K562 (cell line): Measurements from ENCODE around the gene RNF11. TPM values are rescaled to one million over a fixed set of nuclear protein-coding genes. Genes with fewer than 3 reads are reported as not detected.

Experiments used
- ATAC-seq: fragments of 200-7000 bp; cut with Tn5 transposase; 3 replicates; pipeline ENCODE4 v1.9.1; 2020; ENCODE audit warnings: moderate library complexity
- BruUV-seq: library from RNA; stranded (reverse); fragments of 400-500 nt; replicated peaks from 2 replicates; lab custom pipeline; 2021; lab: Mats Ljungman, UMichigan
- CTCF ChIA-PET: fragments of 300-600 bp; formaldehyde crosslinking; extraction: SDS; loops from one replicate; lab custom pipeline; 2021; ENCODE audit warnings: low intra/inter-chr PET ratio; lab: Yijun Ruan, JAX
- POLR2A ChIA-PET: fragments of 300-600, 350-650 bp; sonication (Branson Sonifier 250); formaldehyde crosslinking; extraction: SDS; loops from one replicate; lab custom pipeline; 2021; ENCODE audit warnings: antibody characterized with exemption, inconsistent platforms; lab: Yijun Ruan, JAX
- DNase-seq, 4 experiments: peaks; one replicate each; pipeline versions ENCODE4 v3.0.0 to v3.0.0-alpha.2; 2011 to 2018; ENCODE audit warnings: low spot score in 3 of 4, mixed read lengths in 3 of 4; ENCODE audit errors: extremely low read depth in 1 of 4
- FAIRE-seq: peaks from 2 replicates; lab custom pipeline; 2011; peaks lifted over from hg19 to GRCh38; lab: Jason Lieb, UNC
- H2AFZ ChIP-seq: 2 replicates; pipeline ENCODE4 v1.6.0; 2011; ENCODE audit warnings: low read depth, low read length, control low read depth, inconsistent platforms
- H3K27ac ChIP-seq: fragments of 200-600 bp; 3 replicates; pipeline ENCODE4 v1.8.0; 2011; ENCODE audit warnings: low read depth, mild to moderate bottlenecking, control low read depth, inconsistent platforms, low read length, moderate library complexity, mixed read lengths; ENCODE audit errors: extremely low read depth
- H3K27me3 ChIP-seq, 2 experiments: fragments of 300-600 bp in 1 of 2; 2 replicates in 1 of 2; 3 replicates in 1 of 2; pipeline versions ENCODE4 v1.6.0 to v1.8.0; 2011; ENCODE audit warnings: inconsistent platforms in 2 of 2, low read length in 2 of 2, mild to moderate bottlenecking in 1 of 2, mixed read lengths in 1 of 2, moderate library complexity in 1 of 2; ENCODE audit not compliant: control insufficient read depth in 2 of 2, insufficient read depth in 2 of 2
- H3K36me3 ChIP-seq: fragments of 300-600 bp; 3 replicates; pipeline ENCODE4 v1.8.0; 2011; ENCODE audit warnings: mild to moderate bottlenecking, low read length, inconsistent platforms; ENCODE audit not compliant: control insufficient read depth, insufficient read depth
- H3K4me1 ChIP-seq, 2 experiments: fragments of 200-600 bp in 1 of 2; replicated peaks in 1 of 2; 2 replicates in 1 of 2; 3 replicates in 1 of 2; pipeline versions ENCODE4 v1.5.1 to v1.8.0; 2011; ENCODE audit warnings: inconsistent platforms in 2 of 2, low read length in 2 of 2, mild to moderate bottlenecking in 1 of 2, mixed read lengths in 1 of 2, moderate library complexity in 1 of 2; ENCODE audit not compliant: control insufficient read depth in 2 of 2, insufficient read depth in 2 of 2
- H3K4me2 ChIP-seq: 2 replicates; pipeline ENCODE4 v1.6.1; 2011; ENCODE audit warnings: low read length, control low read depth, inconsistent platforms, mixed read lengths; ENCODE audit not compliant: insufficient read depth
- H3K4me3 ChIP-seq: fragments of 200-600 bp; sonication (generic), shearing (Covaris generic); 2 replicates; pipeline ENCODE4 v1.5.1; 2016; ENCODE audit warnings: control low read depth, inconsistent platforms
- H3K79me2 ChIP-seq: fragments of 200-600 bp; 3 replicates; pipeline ENCODE4 v1.8.0; 2011; ENCODE audit warnings: low read length, inconsistent platforms; ENCODE audit not compliant: control insufficient read depth, insufficient read depth
- H3K9ac ChIP-seq, 2 experiments: 2 replicates each; pipeline versions ENCODE4 v1.6.0 to v1.6.1; 2011; ENCODE audit warnings: low read depth in 2 of 2, low read length in 2 of 2, control low read depth in 1 of 2, inconsistent platforms in 1 of 2, mild to moderate bottlenecking in 1 of 2, mixed read lengths in 1 of 2; ENCODE audit not compliant: insufficient read depth in 1 of 2
- H3K9me1 ChIP-seq: one replicate; pipeline ENCODE4 v1.6.0; 2011; ENCODE audit warnings: inconsistent platforms, mild to moderate bottlenecking, low read length, moderate library complexity; ENCODE audit not compliant: control insufficient read depth, insufficient read depth
- H3K9me3 ChIP-seq: replicated peaks from 2 replicates; pipeline ENCODE4 v1.5.1; 2011; ENCODE audit warnings: low read depth, low read length, inconsistent platforms; ENCODE audit not compliant: control insufficient read depth, insufficient read depth
- H4K20me1 ChIP-seq: replicated peaks from 2 replicates; pipeline ENCODE4 v1.6.1; 2011; ENCODE audit warnings: low read length, inconsistent platforms, mixed read lengths; ENCODE audit not compliant: control insufficient read depth, insufficient read depth
- CBFA2T3 ChIP-seq: fragments of 450-650 bp; IDR thresholded peaks from 2 replicates; pipeline ENCODE4 v1.6.1; 2017
- CC2D1A ChIP-seq: fragments of 450-650 bp; IDR thresholded peaks from 2 replicates; pipeline ENCODE4 v1.6.1; 2017; ENCODE audit warnings: mild to moderate bottlenecking
- CREB1 ChIP-seq, 2 experiments: sonication (generic) in 1 of 2; formaldehyde crosslinking in 1 of 2; IDR thresholded peaks; 2 replicates each; pipeline versions ENCODE4 v1.6.1 to v1.8.0; 2012 to 2022; ENCODE audit warnings: inconsistent platforms in 1 of 2, mild to moderate bottlenecking in 1 of 2, missing genetic modification reagents in 1 of 2, moderate library complexity in 1 of 2
- ETS2 ChIP-seq: IDR thresholded peaks from 2 replicates; pipeline ENCODE4 v1.6.1; 2016; ENCODE audit warnings: borderline replicate concordance, missing genetic modification characterization, mild to moderate bottlenecking, moderate library complexity, missing compliant biosample characterization; ENCODE audit not compliant: poor library complexity, severe bottlenecking
- EWSR1 ChIP-seq: fragments of 450-650 bp; IDR thresholded peaks from 2 replicates; pipeline ENCODE4 v1.6.1; 2018; ENCODE audit warnings: borderline replicate concordance, mild to moderate bottlenecking, low read depth, moderate library complexity; ENCODE audit not compliant: partially characterized antibody
- FIP1L1 ChIP-seq: fragments of 200-400 bp; formaldehyde crosslinking; IDR thresholded peaks from 2 replicates; pipeline ENCODE4 v1.6.1; 2018; ENCODE audit warnings: mild to moderate bottlenecking, low read depth, low read length; ENCODE audit not compliant: poor library complexity, severe bottlenecking
- GABPB1 ChIP-seq: sonication (generic); formaldehyde crosslinking; IDR thresholded peaks from 2 replicates; pipeline ENCODE4 v1.8.0; 2022; ENCODE audit warnings: mild to moderate bottlenecking, missing genetic modification reagents
- HNRNPK ChIP-seq: fragments of 200-400 bp; formaldehyde crosslinking; IDR thresholded peaks from one replicate; pipeline ENCODE4 v1.6.1; 2018; ENCODE audit warnings: mild to moderate bottlenecking, low read depth, low read length; ENCODE audit not compliant: poor library complexity, severe bottlenecking
- NCOA4 ChIP-seq: fragments of 450-650 bp; IDR thresholded peaks from 2 replicates; pipeline ENCODE4 v1.6.1; 2018; ENCODE audit warnings: mild to moderate bottlenecking; ENCODE audit not compliant: partially characterized antibody
- NCOR1 ChIP-seq: fragments of 450-650 bp; IDR thresholded peaks from 2 replicates; pipeline ENCODE4 v1.6.1; 2016; ENCODE audit warnings: mild to moderate bottlenecking, moderate library complexity
- NFE2 ChIP-seq: IDR thresholded peaks from 2 replicates; pipeline ENCODE4 v1.6.1; 2014; ENCODE audit warnings: antibody characterized with exemption, low read depth
- PCBP1 ChIP-seq: fragments of 200-400 bp; formaldehyde crosslinking; IDR thresholded peaks from 2 replicates; pipeline ENCODE4 v1.6.1; 2018; ENCODE audit warnings: mild to moderate bottlenecking, low read depth, low read length; ENCODE audit not compliant: poor library complexity, severe bottlenecking
- POLR3G ChIP-seq: IDR thresholded peaks from 2 replicates; pipeline ENCODE4 v1.6.1; 2011; ENCODE audit not compliant: insufficient read length, insufficient replicate concordance; ENCODE audit errors: extremely low read depth
- TBL1XR1 ChIP-seq, 2 experiments: IDR thresholded peaks; 2 replicates each; pipeline ENCODE4 v1.6.1; 2012; ENCODE audit warnings: improper control_type of control experiment in 2 of 2, low read length in 2 of 2, mild to moderate bottlenecking in 1 of 2
- TFAP4 ChIP-seq: sonication (generic); formaldehyde crosslinking; IDR thresholded peaks from 2 replicates; pipeline ENCODE4 v1.8.0; 2022; ENCODE audit warnings: missing genetic modification reagents, mild to moderate bottlenecking, moderate library complexity, borderline replicate concordance
- ZBTB12 ChIP-seq: fragments of 250-450 bp; sonication (Bioruptor Pico); IDR thresholded peaks from 2 replicates; pipeline ENCODE4 v1.4.0; 2020
- ZNF12 ChIP-seq: sonication (generic); formaldehyde crosslinking; IDR thresholded peaks from 2 replicates; pipeline ENCODE4 v1.4.0; 2020; ENCODE audit warnings: mild to moderate bottlenecking, missing genetic modification reagents
- ZSCAN32 ChIP-seq: fragments of 450-650 bp; formaldehyde crosslinking; IDR thresholded peaks from 2 replicates; pipeline ENCODE4 v1.4.0; 2020; ENCODE audit warnings: mild to moderate bottlenecking, moderate library complexity
- WGBS: fragments of 100-300 bp; shearing (Covaris generic); methylation state at CpG from one replicate; pipeline ENCODE4 v1.1.6; 2016; ENCODE audit warnings: low coverage, mixed read lengths; ENCODE audit not compliant: insufficient coverage; ENCODE audit errors: missing lambda C conversion rate; 5-methylcytosine and 5-hydroxymethylcytosine counted together
- in situ Hi-C: fragments of 300-500 bp; cut with MboI; formaldehyde crosslinking; loops from 4 replicates; pipeline ENCODE4 v1.15.0; 2018; ENCODE audit warnings: inconsistent platforms, mixed read lengths
- intact Hi-C: fragments of 100-400 bp; cut with micrococcal nuclease; formaldehyde crosslinking; loops from 2 replicates; pipeline ENCODE4 v1.14.2; 2022
- polyA plus RNA-seq, 8 experiments: library from polyadenylated mRNA; depleted of rRNA in 4 of 8; stranded (reverse) in 5 of 8; unstranded in 3 of 8; fragments of >200 nt; fragmentation: Nextera tagmentation in 2 of 8; fragmentation: Illumina TruSeq in 1 of 8; extraction: Ambion mirVana in 2 of 8; extraction: Trizol in 1 of 8; gene quantifications; 2 replicates each; pipeline versions ENCODE4 v1.2.1 to v1.2.3, GENCODE V29; 2011 to 2014; ENCODE audit warnings: inconsistent platforms in 1 of 8, missing spikeins in 1 of 8
- total RNA-seq, 7 experiments: library from RNA; depleted of rRNA in 6 of 7; stranded (reverse); fragments of >200 nt in 6 of 7; fragmentation: Illumina TruSeq in 2 of 7; extraction: Trizol in 2 of 7; gene quantifications; 2 replicates each; pipeline versions ENCODE4 v1.2.1 to v1.2.3, GENCODE V29; 2011 to 2021; ENCODE audit warnings: low replicate concordance in 1 of 7

The RNF11 gene
- total and polyA plus RNA-seq, 9 of the 15 experiments (the other 6 are each of a cell fraction or from before 2014, with no cell fraction given) = 5.7 to 34.3 (median 23.1) TPM

DNA sequence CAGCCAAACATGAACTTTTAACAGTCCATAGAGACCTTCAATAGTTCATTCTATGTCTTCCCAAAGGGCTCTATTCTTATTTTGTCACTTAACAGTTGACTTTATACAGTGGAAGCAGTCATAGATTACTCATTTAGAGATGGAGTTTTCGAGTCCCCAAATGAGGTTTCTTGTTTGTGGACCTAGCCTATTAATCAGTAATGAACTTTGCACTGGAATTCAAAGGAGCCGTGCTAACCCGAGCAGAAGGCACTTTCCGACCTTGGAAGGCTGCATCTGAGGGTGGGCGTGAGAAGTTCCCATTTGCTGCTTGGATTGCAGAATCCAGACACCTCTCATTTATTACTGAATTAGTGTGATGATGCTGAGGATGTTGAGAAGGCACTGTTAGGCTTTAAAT is 47.9 kb downstream of the RNF11 start:
- FAIRE-seq = no peak
- CTCF ChIA-PET = no interaction called here
- no TSS peak for BruUV-seq

DNA sequence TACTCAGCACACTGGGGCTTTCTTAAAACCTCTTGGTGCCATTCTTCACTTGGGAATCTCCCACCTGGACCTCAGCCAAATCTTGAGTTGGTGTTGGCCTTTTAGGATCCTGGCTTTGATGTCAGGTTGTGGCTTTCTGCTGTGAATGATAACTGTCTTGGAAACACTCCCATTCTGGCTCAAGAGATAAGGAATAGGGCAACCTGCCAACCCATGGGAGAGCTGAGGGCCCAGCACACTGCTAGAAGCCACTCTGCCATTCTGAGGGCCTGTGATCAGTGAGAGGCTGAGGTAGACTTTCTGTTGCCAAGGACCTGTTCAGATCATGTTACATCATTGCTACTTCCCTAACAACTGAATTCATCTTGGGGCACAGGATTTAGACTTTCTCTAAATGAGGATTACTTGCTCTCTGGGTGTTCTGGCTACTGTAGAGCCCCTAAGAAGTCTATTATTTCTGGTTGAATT is 48.4 kb downstream of the RNF11 start:
- BruUV-seq = no TSS peak
- Histone ChIP-seq H3K79me2 (no peaks in the 10 kb centered on the region), H3K4me3 (no peak overlapping the region), H3K9me1 (peaks cover 1% of the 10 kb centered on the region), H3K27ac (no peak overlapping the region), H3K9ac (no peak overlapping the region), H3K9me3 (no peaks in the 10 kb centered on the region), H3K4me2 (peak overlapping the region; percentile 9; the same call in 1 of the 2 replicates), H3K36me3 (no peaks in the 10 kb centered on the region), H4K20me1 (no peaks in the 10 kb centered on the region; the same call in 1 of the 2 replicates), H3K4me1 (peaks cover 23 to 30% of the 10 kb centered on the region in 2 experiments; a peak in 4 of 5 replicates), H3K27me3 (no peaks in the 10 kb centered on the region), H2AFZ (no peak overlapping the region)
- peak; percentile 99 for FAIRE-seq
- ChIA-PET CTCF (no interaction called here), POLR2A (interaction anchor here (1.0 kb wide), 1 partner anchor 43 kb away, joined by 4 read pairs; no protein-coding TSS in a partner anchor)
- in situ Hi-C loops = no loop called here
- intact Hi-C loops = loop anchor here (2.0 to 10.0 kb wide), 3 partner anchors 48 to 920 kb away; partner anchors contain the start of gene RNF11
- DNase-seq = peak; percentile 92 to 99 (median 94)
- peak; percentile 93 for ATAC-seq
- TF ChIP-seq NFE2 (peak; percentile 39; the same call in 1 of the 2 replicates), CBFA2T3 (peak; percentile 99), TBL1XR1 (IDR thresholded peaks at IDR 0.05; ENCODE audit: low read length in 2 of 2) (peak; percentile 93 to 98), NCOA4 (no peak), PCBP1 (no peak), ETS2 (tag) (no peak), FIP1L1 (no peak), POLR3G (no peak), TFAP4 (CRISPR knock-in tag) (peak; percentile 69), CC2D1A (peak; percentile 81), ZBTB12 (CRISPR knock-in tag) (no peak)

More for the DNA sequence above, 47.9 kb downstream of the RNF11 start:
- POLR2A ChIA-PET = interaction anchor here (1.0 kb wide), 1 partner anchor 42 kb away, joined by 4 read pairs; no protein-coding TSS in a partner anchor
- no peaks in the 10 kb centered on the region for H3K27me3 ChIP-seq
- H3K4me1 ChIP-seq = peaks cover 23 to 30% of the 10 kb centered on the region in 2 experiments; a peak in 4 of 5 replicates
- no peak overlapping the region for H2AFZ ChIP-seq
- WGBS = 14% methylated on average over 5 of the region's 5 CpGs
- H3K4me3 ChIP-seq = no peak overlapping the region
- H3K79me2 ChIP-seq = no peaks in the 10 kb centered on the region
- ATAC-seq = no peak; the same call in 2 of the 3 replicates
- H3K36me3 ChIP-seq = no peaks in the 10 kb centered on the region
- H4K20me1 ChIP-seq = no peaks in the 10 kb centered on the region; the same call in 1 of the 2 replicates
- in situ Hi-C loops (no loop called here), intact Hi-C loops (loop anchor here (2.0 to 10.0 kb wide), 3 partner anchors 47 to 919 kb away; partner anchors contain the start of gene RNF11)
- no peak for DNase-seq
- H3K9me1 ChIP-seq = peaks cover 2% of the 10 kb centered on the region
- TF ChIP-seq GABPB1 (0 out of 2 replicates have a peak, but pooled peaks have one; percentile 12), CREB1 (IDR thresholded peaks at IDR 0.05) (no peak), CREB1 (CRISPR knock-in tag; IDR thresholded peaks at IDR 0.05) (0 out of 2 replicates have a peak, but pooled peaks have one; percentile 13), ZSCAN32 (no peak), HNRNPK (no peak), EWSR1 (no peak), NCOR1 (no peak), ZNF12 (CRISPR knock-in tag) (no peak)
- H3K9ac ChIP-seq = no peak overlapping the region
- no peak overlapping the region for H3K27ac ChIP-seq
- H3K9me3 ChIP-seq = no peaks in the 10 kb centered on the region
- no peak overlapping the region for H3K4me2 ChIP-seq
